GM20000 (cell line): ENCODE measurements around the gene GRAMD2A.

Experiments
- DNase-seq: peaks from one replicate; pipeline ENCODE4 v3.0.0; 2012; ENCODE audit warnings: low spot score
- TF ChIP-seq, protein P1 (sequence below): IDR thresholded peaks from 2 replicates; pipeline ENCODE4 v1.5.1; 2012; ENCODE audit warnings: mild to moderate bottlenecking, control low read depth; ENCODE audit errors: extremely low read depth, missing control alignments

Gene GRAMD2A

DNA sequence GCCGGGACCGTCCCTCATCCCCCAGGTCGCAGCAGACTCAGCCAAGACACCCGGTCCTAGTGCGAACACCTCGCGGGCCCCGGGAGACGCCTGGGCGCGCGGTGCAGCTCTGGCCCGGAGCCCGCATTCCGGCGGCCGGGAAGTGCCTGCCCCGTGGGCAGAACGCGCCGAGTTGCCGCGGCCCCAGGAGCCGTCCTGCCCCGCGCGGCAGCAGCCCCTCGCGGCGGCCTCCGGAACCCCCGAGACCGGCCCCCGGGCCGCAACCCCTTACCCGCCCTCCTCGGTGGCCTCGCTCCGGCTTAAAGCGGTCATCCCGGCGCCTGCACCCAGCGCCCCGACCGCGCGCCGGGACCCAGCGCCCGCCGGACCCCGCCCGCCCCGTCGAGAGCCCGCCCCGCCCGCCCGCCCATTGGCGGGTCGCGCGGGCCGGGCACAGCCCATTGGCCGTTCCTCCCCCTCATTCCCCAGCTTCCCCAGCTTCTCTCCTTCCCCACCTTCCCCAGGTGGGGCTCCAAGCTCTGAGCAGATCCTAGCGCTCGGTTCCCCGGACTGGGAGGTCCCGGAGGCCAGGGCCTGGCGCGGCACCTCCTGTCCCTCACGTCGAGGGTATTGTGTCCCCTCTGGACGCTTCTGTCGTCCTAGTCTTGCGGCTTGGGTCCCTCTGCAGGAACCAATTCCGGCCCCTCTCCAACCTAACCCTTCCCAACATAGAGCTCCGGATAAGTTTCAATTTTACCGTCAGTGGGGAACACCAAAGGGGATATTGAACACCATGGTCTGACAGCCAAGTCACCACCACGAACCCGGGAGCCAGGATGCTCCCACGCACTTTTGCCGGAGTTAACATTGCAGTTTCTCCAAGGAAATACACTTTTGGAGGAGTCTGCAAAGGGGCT lies at the start of gene GRAMD2A:
Gene GRAMD2A (minus strand): TSS at position 328 of the 896 bp plus-strand sequence.
- peak; percentile 87 for DNase-seq
- TF ChIP-seq, protein P1, sequence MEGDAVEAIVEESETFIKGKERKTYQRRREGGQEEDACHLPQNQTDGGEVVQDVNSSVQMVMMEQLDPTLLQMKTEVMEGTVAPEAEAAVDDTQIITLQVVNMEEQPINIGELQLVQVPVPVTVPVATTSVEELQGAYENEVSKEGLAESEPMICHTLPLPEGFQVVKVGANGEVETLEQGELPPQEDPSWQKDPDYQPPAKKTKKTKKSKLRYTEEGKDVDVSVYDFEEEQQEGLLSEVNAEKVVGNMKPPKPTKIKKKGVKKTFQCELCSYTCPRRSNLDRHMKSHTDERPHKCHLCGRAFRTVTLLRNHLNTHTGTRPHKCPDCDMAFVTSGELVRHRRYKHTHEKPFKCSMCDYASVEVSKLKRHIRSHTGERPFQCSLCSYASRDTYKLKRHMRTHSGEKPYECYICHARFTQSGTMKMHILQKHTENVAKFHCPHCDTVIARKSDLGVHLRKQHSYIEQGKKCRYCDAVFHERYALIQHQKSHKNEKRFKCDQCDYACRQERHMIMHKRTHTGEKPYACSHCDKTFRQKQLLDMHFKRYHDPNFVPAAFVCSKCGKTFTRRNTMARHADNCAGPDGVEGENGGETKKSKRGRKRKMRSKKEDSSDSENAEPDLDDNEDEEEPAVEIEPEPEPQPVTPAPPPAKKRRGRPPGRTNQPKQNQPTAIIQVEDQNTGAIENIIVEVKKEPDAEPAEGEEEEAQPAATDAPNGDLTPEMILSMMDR = no peak

DNA sequence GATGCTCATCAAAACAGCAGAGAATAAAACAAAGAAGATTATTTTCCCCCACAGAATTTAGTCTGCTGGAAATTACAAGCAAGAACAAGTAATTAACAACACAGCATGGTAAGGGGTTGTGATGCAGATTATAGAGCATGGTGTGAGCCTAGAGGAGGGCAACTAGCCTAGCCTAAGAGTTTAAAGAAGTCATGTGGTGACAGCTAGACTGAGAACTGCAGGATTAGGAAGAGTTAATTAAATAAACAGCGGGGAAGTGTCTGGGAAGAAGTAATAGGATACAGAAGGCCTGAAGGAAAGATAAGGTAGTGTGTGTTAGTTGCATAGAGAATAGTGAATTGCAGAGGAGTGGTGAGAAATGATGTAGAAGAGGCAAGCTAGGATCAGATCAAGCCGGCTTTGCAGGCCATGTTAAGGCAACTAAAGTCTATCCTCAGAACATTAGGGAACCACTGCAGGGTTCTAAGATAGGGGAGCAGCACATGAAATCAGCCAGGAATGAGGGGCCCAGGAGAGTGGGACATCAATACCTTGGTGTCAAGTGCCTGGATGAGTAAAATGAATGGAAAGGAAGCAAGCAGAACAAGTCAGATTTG lies 45.3 kb upstream of the GRAMD2A start:
- TF ChIP-seq, protein P1 = no peak
- no peak for DNase-seq

DNA sequence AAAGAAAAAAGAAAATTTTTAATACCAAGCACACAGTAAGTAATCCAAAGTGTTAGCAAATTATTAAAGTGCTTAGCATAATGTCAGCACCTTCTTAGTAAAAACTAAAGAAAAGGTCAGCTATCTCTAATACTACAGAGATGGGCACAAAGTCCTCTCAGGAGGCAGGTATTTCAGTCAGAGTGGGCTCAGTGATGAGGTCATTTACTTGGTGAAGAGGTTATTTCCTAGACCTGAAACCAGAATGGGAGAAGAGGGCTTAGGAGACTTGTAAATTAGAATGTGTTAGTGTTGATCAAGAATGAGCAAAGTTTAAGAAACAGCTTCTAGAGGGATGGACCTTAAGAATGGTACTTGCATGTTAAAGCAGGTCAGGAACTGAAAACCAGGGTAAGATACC lies 42.1 kb upstream of the GRAMD2A start:
- TF ChIP-seq, protein P1 = no peak

DNA sequence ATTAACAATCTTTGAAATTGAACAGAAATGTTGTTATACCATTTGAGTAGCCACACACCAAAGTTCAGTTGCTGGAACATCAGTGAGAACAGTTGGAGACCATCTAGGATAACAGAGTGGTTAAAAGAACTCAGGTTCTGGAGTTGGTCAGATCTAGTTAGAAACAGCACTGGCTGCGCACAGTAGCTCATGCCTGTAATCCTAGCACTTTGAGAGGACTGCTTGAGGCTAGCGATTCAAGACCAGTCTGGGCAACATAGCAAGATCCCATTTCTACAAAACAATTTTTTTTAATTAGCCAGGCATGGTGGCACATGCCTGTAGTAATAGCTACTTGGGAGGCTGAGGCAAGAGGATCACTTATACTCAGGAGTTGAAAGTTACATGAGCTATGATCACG lies 41.0 kb upstream of the GRAMD2A start:
- no peak for DNase-seq
- TF ChIP-seq, protein P1 = no peak

More for the DNA sequence above, 42.1 kb upstream of the GRAMD2A start:
- no peak for DNase-seq

DNA sequence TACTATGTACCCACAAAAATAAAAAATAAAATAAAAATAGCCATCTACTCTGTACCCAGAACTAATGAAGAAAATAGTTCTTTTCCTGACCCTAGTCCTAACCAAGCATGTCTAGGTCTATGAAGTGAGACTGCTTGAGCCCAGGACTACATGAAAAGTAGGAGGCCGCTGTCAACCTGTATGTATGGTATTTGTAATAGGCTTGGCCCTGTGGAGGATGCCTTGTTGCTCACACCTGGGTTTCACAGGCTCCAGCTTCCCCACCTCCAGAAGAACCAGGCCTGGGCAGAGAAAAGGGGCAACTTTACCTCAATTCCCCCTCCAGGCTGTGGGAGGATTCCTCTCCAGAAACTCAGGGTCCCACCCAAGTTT lies 40.3 kb upstream of the GRAMD2A start:
- no peak for DNase-seq

DNA sequence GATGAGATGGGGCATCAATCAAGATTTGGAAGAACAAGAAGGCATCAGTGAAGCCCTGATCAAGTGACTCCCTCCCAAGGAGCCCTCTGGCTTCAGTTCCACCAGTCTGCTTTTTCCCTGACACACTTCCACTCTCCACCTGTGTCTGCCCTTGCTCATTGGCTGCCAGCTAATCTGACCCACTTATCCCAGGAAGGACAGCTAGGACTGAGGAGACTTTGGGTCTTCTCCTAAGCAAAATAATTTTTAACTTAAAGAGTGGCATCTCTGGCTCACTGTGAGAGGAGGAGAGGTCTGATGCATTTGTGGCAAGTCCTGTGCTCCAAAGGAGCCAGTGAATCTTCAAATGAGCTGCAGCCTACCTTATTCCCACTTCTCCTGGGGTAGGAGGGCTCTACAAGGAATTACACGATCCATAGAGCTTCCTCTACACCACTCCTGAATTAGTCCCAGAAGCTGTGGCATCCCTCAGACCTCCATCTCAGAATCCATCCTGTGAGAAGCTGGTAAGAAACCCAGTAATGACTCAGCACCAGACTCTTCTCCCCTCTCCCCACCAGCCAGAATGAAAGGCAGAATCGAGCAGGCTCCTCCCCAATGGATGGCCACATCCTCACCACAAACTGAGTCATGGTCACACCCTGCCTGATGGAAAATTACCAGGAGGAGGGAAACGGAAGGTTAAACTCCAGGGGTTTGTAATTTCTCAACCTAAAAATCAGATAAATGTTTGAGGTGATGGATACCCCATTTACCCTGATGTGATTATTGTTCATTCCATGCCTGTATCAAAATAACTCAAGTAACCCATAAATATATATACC lies 39.7 kb upstream of the GRAMD2A start:
- TF ChIP-seq, protein P1 = no peak
- DNase-seq = peak; percentile 56

More for the DNA sequence above, 40.3 kb upstream of the GRAMD2A start:
- TF ChIP-seq, protein P1 = no peak
